Panc1 (cell line): Measurements from ENCODE around the gene JHY. TPM values are rescaled to one million over a fixed set of nuclear protein-coding genes. Genes with fewer than 3 reads are reported as not detected.

Experiments
- ATAC-seq: fragments of 200-7000 bp; cut with Tn5 transposase; 2 replicates; pipeline ENCODE4 v1.9.1; 2020; ENCODE audit warnings: mild to moderate bottlenecking, moderate library complexity
- BruUV-seq: library from RNA; stranded (reverse); fragments of 400-500 nt; replicated peaks from 2 replicates; lab custom pipeline; 2021; lab: Mats Ljungman, UMichigan
- CTCF ChIA-PET: fragments of 300-600 bp; sonication (Branson Sonifier 250); formaldehyde crosslinking; loops from one replicate; lab custom pipeline; 2022; ENCODE audit warnings: antibody characterized with exemption; lab: Charles Lee
- POLR2A ChIA-PET: fragments of 300-600 bp; sonication (Branson Sonifier 250); formaldehyde crosslinking; loops from one replicate; lab custom pipeline; 2022; ENCODE audit warnings: antibody characterized with exemption; lab: Charles Lee
- DNase-seq: peaks from one replicate; pipeline ENCODE4 v3.0.0-alpha.2; 2010; ENCODE audit warnings: low read depth, low spot score
- H3K27ac ChIP-seq: 2 replicates; pipeline ENCODE4 v1.5.1; 2011; ENCODE audit warnings: mild to moderate bottlenecking, low read length, inconsistent platforms
- H3K27me3 ChIP-seq: fragments of 200-500 bp; sonication (Bioruptor generic); 2 replicates; pipeline ENCODE4 v1.6.0; 2014; ENCODE audit warnings: low read length, inconsistent platforms; ENCODE audit not compliant: control insufficient read depth, insufficient read depth
- H3K36me3 ChIP-seq: fragments of 200-500 bp; sonication (Bioruptor generic); 2 replicates; pipeline ENCODE4 v1.5.1; 2014; ENCODE audit warnings: inconsistent platforms, mild to moderate bottlenecking, low read length, moderate library complexity; ENCODE audit not compliant: control insufficient read depth, insufficient read depth
- H3K4me1 ChIP-seq: 2 replicates; pipeline ENCODE4 v1.5.1; 2011; ENCODE audit warnings: inconsistent platforms, mild to moderate bottlenecking, low read length, moderate library complexity; ENCODE audit not compliant: control insufficient read depth, insufficient read depth
- H3K4me3 ChIP-seq, 2 experiments: 2 replicates each; pipeline ENCODE4 v1.5.1; 2011 to 2012; ENCODE audit warnings: low read depth in 2 of 2, low read length in 2 of 2, mild to moderate bottlenecking in 2 of 2, inconsistent platforms in 1 of 2, moderate library complexity in 1 of 2
- H3K9me3 ChIP-seq: fragments of 200-500 bp; sonication (Bioruptor generic); 2 replicates; pipeline ENCODE4 v1.5.1; 2014; ENCODE audit warnings: low read depth, mild to moderate bottlenecking, inconsistent platforms, low read length, moderate library complexity; ENCODE audit not compliant: control insufficient read depth, insufficient read depth
- CTCF ChIP-seq: fragments of 450-650 bp; IDR thresholded peaks from 2 replicates; pipeline ENCODE4 v1.5.1; 2017; ENCODE audit warnings: mild to moderate bottlenecking
- POLR2AphosphoS5 ChIP-seq: IDR thresholded peaks from 2 replicates; pipeline ENCODE4 v1.6.1; 2012; ENCODE audit warnings: mild to moderate bottlenecking, low read depth, low read length, moderate library complexity
- REST ChIP-seq, 2 experiments: IDR thresholded peaks; 2 replicates each; pipeline ENCODE4 v1.6.1; 2011 to 2012; ENCODE audit warnings: low read depth in 2 of 2, control low read depth in 1 of 2, low read length in 1 of 2, mild to moderate bottlenecking in 1 of 2, moderate library complexity in 1 of 2; ENCODE audit not compliant: insufficient read depth in 1 of 2
- SIN3A ChIP-seq: IDR thresholded peaks from 2 replicates; pipeline ENCODE4 v1.6.1; 2012; ENCODE audit warnings: low read depth, mild to moderate bottlenecking, low read length, moderate library complexity, borderline replicate concordance; ENCODE audit not compliant: insufficient read depth
- TCF7L2 ChIP-seq: IDR thresholded peaks from 2 replicates; pipeline ENCODE4 v1.6.1; 2011; ENCODE audit warnings: mild to moderate bottlenecking, low read depth, low read length, inconsistent platforms
- in situ Hi-C: cut with HindIII; loops from 2 replicates; pipeline ENCODE4 v1.10.0; 2016; ENCODE audit warnings: low sequenced_read_pairs, low pct_unique_long_range_greater_than_20kb
- intact Hi-C: fragments of 100-400 bp; cut with micrococcal nuclease; formaldehyde crosslinking; loops from one replicate; pipeline ENCODE4 v1.10.0; 2022; ENCODE audit not compliant: unreplicated experiment
- total RNA-seq: library from RNA; stranded (reverse); gene quantifications from one replicate; pipeline ENCODE4 v1.2.1, GENCODE V29; 2021; ENCODE audit not compliant: unreplicated experiment

JHY gene
- total RNA-seq, 1 experiment from 2014 or later, result 10.1 TPM

GRCh38 chr11:122843281-122844141 is 39.0 kb upstream of the JHY start:
- ChIA-PET CTCF (no interaction called here), POLR2A (no interaction called here)
- H3K36me3 ChIP-seq, result no peaks in the 10 kb centered on the region
- in situ Hi-C loops (no loop called here), intact Hi-C loops (no loop called here)
- H3K9me3 ChIP-seq, result no peaks in the 10 kb centered on the region
- no peak for TF ChIP-seq CTCF
- TF ChIP-seq SIN3A, result no peak
- no peak for TF ChIP-seq POLR2AphosphoS5
- no peak for TF ChIP-seq REST (IDR thresholded peaks at IDR 0.05; ENCODE audit: insufficient read depth in 1 of 2, low read depth in 2 of 2, low read length in 1 of 2)
- TF ChIP-seq TCF7L2, result no peak
- H3K4me3 ChIP-seq, result no peak overlapping the region
- H3K4me1 ChIP-seq, result no peaks in the 10 kb centered on the region
- BruUV-seq, result no TSS peak
- DNase-seq, result no peak
- H3K27ac ChIP-seq, result no peak overlapping the region
- ATAC-seq, result no peak
- no peaks in the 10 kb centered on the region for H3K27me3 ChIP-seq

- ChIA-PET CTCF (no interaction called here), POLR2A (no interaction called here)
- no peak for TF ChIP-seq REST (IDR thresholded peaks at IDR 0.05; ENCODE audit: insufficient read depth in 1 of 2, low read depth in 2 of 2, low read length in 1 of 2)
- TF ChIP-seq CTCF, result no peak
- TF ChIP-seq SIN3A, result no peak
- no peak for TF ChIP-seq TCF7L2
- no peak for TF ChIP-seq POLR2AphosphoS5
- intact Hi-C loops (no loop called here), in situ Hi-C loops (no loop called here)
- no peaks in the 10 kb centered on the region for H3K27me3 ChIP-seq
- no peak overlapping the region for H3K27ac ChIP-seq
- no peak overlapping the region for H3K4me3 ChIP-seq
- 0 out of 2 replicates have a peak, but pooled peaks cover 4% of the 10 kb centered on the region for H3K4me1 ChIP-seq
- no peaks in the 10 kb centered on the region for H3K36me3 ChIP-seq
- no TSS peak for BruUV-seq
- DNase-seq, result no peak
- ATAC-seq, result no peak
- no peaks in the 10 kb centered on the region for H3K9me3 ChIP-seq
These were observed 35.1 kb upstream of the JHY start for GRCh38 chr11:122847466-122847865.
